K562 (cell line): ENCODE results near the gene NQO2. TPM values are rescaled to one million over a fixed set of nuclear protein-coding genes. Genes with fewer than 3 reads are reported as not detected.
A peak's percentile ranks its signal among the peaks of the same experiment; 100 is the strongest.

Source experiments
- CBFB ChIP-seq: sonication (generic); formaldehyde crosslinking; IDR thresholded peaks from 2 replicates; pipeline ENCODE4 v1.4.0; 2020; ENCODE audit warnings: mild to moderate bottlenecking, missing genetic modification reagents
- DMBX1 ChIP-seq: fragments of 250-450 bp; sonication (Bioruptor Pico); IDR thresholded peaks from 2 replicates; pipeline ENCODE4 v1.8.0; 2022; ENCODE audit warnings: inconsistent platforms, mild to moderate bottlenecking, moderate library complexity, borderline replicate concordance
- EP400 ChIP-seq: fragments of 450-650 bp; IDR thresholded peaks from 2 replicates; pipeline ENCODE4 v1.6.1; 2017; ENCODE audit warnings: antibody characterized with exemption, mild to moderate bottlenecking, moderate library complexity
- ESRRB ChIP-seq: fragments of 250-450 bp; sonication (Bioruptor Pico); IDR thresholded peaks from 2 replicates; pipeline ENCODE4 v1.5.0; 2020; ENCODE audit warnings: mild to moderate bottlenecking, moderate library complexity, borderline replicate concordance
- FOXJ2 ChIP-seq: fragments of 200-800 bp; sonication (Bioruptor generic); IDR thresholded peaks from 2 replicates; pipeline ENCODE4 v1.6.1; 2016; ENCODE audit warnings: missing genetic modification characterization, missing compliant biosample characterization
- KDM1A ChIP-seq, 2 experiments: fragments of 450-650 bp; IDR thresholded peaks; 2 replicates each; pipeline ENCODE4 v1.6.1; 2016; ENCODE audit warnings: mild to moderate bottlenecking in 2 of 2
- PHF21A ChIP-seq: fragments of 450-650 bp; IDR thresholded peaks from 2 replicates; pipeline ENCODE4 v1.6.1; 2017; ENCODE audit warnings: low read depth, borderline replicate concordance
- PRDM10 ChIP-seq: fragments of 450-650 bp; IDR thresholded peaks from 2 replicates; pipeline ENCODE4 v1.6.1; 2018; ENCODE audit not compliant: partially characterized antibody
- RERE ChIP-seq: sonication (generic); formaldehyde crosslinking; IDR thresholded peaks from 2 replicates; pipeline ENCODE4 v1.8.0; 2023; ENCODE audit warnings: missing genetic modification reagents, mild to moderate bottlenecking, borderline replicate concordance
- YBX1 ChIP-seq: fragments of 450-650 bp; IDR thresholded peaks from 2 replicates; pipeline ENCODE4 v1.7.1; 2016; ENCODE audit warnings: mild to moderate bottlenecking
- ZNF124 ChIP-seq: sonication (generic); formaldehyde crosslinking; IDR thresholded peaks from 2 replicates; pipeline ENCODE4 v1.8.1; 2022; ENCODE audit warnings: missing genetic modification reagents
- ZNF639 ChIP-seq, 2 experiments: fragments of 200-800 bp in 1 of 2; sonication (Bioruptor generic) in 1 of 2; sonication (generic) in 1 of 2; formaldehyde crosslinking in 1 of 2; IDR thresholded peaks in 1 of 2; conservative IDR thresholded peaks in 1 of 2; 2 replicates each; pipeline versions ENCODE4 v1.5.0 to v1.6.1; 2016 to 2020; ENCODE audit warnings: missing compliant biosample characterization in 1 of 2, missing genetic modification characterization in 1 of 2, missing genetic modification reagents in 1 of 2
- ZNF76 ChIP-seq: fragments of 250-450 bp; sonication (Bioruptor Pico); IDR thresholded peaks from 2 replicates; pipeline ENCODE4 v1.4.0; 2020; ENCODE audit warnings: mild to moderate bottlenecking, moderate library complexity, borderline replicate concordance
- ZNF780A ChIP-seq: fragments of 250-450 bp; sonication (Bioruptor Pico); IDR thresholded peaks from 2 replicates; pipeline ENCODE4 v1.5.0; 2021; ENCODE audit warnings: mild to moderate bottlenecking
- polyA plus RNA-seq, 8 experiments: library from polyadenylated mRNA; depleted of rRNA in 4 of 8; stranded (reverse) in 5 of 8; unstranded in 3 of 8; fragments of >200 nt; fragmentation: Nextera tagmentation in 2 of 8; fragmentation: Illumina TruSeq in 1 of 8; extraction: Ambion mirVana in 2 of 8; extraction: Trizol in 1 of 8; gene quantifications; 2 replicates each; pipeline versions ENCODE4 v1.2.1 to v1.2.3, GENCODE V29; 2011 to 2014; ENCODE audit warnings: inconsistent platforms in 1 of 8, missing spikeins in 1 of 8
- total RNA-seq, 7 experiments: library from RNA; depleted of rRNA in 6 of 7; stranded (reverse); fragments of >200 nt in 6 of 7; fragmentation: Illumina TruSeq in 2 of 7; extraction: Trizol in 2 of 7; gene quantifications; 2 replicates each; pipeline versions ENCODE4 v1.2.1 to v1.2.3, GENCODE V29; 2011 to 2021; ENCODE audit warnings: low replicate concordance in 1 of 7
- TF ChIP-seq, protein P1 (sequence below): sonication (generic); IDR thresholded peaks from 2 replicates; pipeline ENCODE4 v1.6.1; 2016

NQO2 gene
- total and polyA plus RNA-seq, 9 of the 15 experiments (the other 6 are each of a cell fraction or from before 2014, with no cell fraction given): 54.6 to 214 (median 116) TPM

DNA sequence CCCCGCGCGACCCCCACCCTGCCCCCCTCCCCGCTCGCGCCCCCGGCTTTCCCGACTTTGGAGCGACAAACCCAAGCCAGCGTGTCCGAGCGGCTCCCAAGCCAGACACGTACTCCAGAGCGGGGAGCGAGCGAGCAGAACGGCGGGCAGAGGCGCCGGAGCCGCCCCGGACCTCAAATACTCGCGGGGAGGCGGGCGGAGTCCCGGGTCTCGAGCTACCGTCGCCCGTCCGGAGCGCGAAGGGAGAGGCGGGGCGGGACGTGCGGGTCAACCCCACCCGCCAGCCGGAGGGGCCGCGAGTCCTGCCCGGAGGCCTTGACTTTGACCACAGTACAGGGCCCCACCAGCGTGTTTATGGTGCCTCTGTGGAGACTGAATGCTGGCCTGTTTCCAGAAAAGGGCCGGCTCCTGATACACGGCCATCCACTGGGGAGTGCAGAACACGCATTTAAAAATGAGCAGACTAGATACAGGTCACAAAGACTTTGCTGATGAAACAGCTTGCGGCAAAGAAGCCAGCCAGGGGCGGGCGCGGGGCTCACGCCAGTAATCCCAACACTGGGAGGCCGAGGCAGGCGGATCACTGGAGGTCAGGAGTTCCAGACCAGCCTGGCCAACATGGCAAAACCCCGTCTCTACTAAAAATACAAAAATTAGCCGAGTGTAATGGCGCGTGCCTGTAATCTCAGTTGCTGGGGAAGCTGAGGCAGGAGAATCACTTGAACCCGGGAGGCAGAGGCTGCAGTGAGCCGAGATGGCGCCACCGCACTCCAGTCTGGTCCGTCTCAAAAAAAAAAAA is 28.1 kb upstream of the NQO2 start, which contains the start of gene SERPINB6 (continued):
- TF ChIP-seq PRDM10 (peak; percentile 51), ZNF76 (CRISPR knock-in tag) (peak; percentile 56), EP400 (peak; percentile 85), YBX1 (no peak), ESRRB (CRISPR knock-in tag) (no peak), DMBX1 (CRISPR knock-in tag) (peak; percentile 76), CBFB (CRISPR knock-in tag) (no peak), PHF21A (no peak), RERE (CRISPR knock-in tag) (no peak), ZNF639 (CRISPR knock-in tag; conservative IDR thresholded peaks at IDR 0.05 in 1 of 2, IDR thresholded peaks at IDR 0.05 in 1 of 2) (peak in 1 of 2 experiments; percentile 92; a peak in 2 of 4 replicates), ZNF780A (CRISPR knock-in tag) (no peak), KDM1A (IDR thresholded peaks at IDR 0.05) (no peak), ZNF124 (no peak), FOXJ2 (tag) (peak; percentile 78; the same call in 1 of the 2 replicates)
- TF ChIP-seq, protein P1, sequence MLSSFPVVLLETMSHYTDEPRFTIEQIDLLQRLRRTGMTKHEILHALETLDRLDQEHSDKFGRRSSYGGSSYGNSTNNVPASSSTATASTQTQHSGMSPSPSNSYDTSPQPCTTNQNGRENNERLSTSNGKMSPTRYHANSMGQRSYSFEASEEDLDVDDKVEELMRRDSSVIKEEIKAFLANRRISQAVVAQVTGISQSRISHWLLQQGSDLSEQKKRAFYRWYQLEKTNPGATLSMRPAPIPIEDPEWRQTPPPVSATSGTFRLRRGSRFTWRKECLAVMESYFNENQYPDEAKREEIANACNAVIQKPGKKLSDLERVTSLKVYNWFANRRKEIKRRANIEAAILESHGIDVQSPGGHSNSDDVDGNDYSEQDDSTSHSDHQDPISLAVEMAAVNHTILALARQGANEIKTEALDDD: no peak
